COLO668 (cell line): ENCODE results near the gene NTS.

Source experiments
- DNase-seq: peaks from one replicate; lab custom pipeline; 2025; ENCODE audit not compliant: unreplicated experiment; lab: John Stamatoyannopoulos, UW

Gene NTS, protein sequence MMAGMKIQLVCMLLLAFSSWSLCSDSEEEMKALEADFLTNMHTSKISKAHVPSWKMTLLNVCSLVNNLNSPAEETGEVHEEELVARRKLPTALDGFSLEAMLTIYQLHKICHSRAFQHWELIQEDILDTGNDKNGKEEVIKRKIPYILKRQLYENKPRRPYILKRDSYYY

DNA sequence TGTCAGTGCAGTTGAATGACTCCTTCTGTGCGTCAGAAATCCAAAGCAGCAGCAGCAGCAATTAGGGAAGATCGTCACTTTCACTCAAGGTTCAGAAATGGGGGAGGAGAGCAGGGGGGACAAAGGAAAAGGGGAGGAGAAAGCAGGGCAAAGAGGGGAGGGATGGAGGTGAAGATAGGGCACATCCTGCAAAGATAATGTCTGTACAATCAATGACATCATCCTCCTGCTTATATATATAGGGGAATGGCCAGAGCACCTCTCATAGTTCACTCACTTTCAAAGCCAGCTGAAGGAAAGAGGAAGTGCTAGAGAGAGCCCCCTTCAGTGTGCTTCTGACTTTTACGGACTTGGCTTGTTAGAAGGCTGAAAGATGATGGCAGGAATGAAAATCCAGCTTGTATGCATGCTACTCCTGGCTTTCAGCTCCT is at the start of gene NTS:
Gene NTS (plus strand): TSS at position 265 of the 431 bp plus-strand sequence. CDS start 109 bp downstream, at position 374.
- DNase-seq: no peak

DNA sequence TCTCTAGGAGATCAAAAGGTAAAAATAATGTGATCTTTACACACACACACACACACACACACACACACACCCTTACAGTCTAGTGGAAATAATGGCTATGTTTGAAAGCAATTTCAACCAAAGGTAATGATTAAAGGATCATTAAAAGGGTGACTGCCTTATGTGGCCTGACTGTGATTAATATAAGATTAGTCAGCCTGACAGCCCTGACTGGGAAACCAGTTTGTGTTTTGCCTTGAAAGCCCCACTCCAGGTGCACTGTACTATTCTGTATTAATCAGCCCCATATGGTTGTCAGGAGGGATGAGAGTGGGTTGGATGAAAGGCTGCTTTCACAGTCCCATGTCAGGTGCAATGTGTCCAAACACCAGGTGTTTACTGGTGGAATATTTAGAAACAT is 48.3 kb upstream of the NTS start:
- DNase-seq: peak; percentile 49

GRCh38 chr12:85828576-85828975 is 45.5 kb upstream of the NTS start:
- no peak for DNase-seq

DNA sequence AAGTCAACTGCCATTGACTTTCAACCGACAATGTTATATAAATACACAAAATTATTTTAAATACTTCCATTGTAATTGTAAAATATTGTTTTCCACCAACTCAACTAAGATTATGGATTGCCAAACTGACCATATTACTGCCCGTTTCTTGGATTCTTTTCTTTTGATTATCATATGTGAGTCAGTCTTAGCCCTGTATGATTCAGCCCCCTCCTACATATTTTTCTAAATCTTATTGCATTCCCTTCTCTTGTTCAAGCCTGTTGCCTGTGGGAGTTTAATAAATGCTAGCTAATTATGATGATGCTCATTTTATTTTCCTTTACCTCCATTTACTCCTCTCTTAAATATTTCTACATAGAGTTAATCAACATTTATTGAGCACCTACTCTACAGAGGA is 44.7 kb upstream of the NTS start:
- no peak for DNase-seq

DNA sequence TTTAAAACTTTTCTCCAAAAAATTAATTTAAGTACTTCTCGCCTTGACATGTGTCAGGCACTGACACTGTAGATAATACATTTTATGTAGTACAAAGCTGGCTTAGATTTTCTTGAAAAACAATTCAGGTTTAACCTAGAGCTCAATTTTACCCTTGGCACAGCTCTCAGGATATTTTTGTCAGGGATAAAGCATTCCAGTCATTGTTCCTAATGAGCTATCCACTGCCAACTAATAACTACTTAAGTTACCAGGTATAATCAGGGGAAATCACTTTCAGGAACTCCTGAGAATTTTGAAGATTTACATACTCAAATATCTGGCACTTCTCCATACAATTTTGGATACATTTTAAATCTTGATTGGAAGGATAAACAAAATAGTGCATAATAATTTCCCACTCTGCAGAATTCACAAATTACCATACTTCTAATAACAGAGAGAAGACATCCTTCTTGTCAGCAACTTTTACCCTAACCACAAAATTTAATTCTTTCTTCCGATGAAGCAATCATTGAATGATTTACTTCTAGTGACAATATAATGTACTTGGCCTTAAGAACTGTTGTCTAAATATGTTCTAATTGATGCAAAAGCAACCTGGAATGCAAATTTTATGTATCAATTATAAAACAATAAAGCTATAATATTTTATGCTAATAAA is 42.6 kb upstream of the NTS start:
- DNase-seq: no peak

GRCh38 chr12:85833579-85833978 is 40.5 kb upstream of the NTS start:
- no peak for DNase-seq

DNA sequence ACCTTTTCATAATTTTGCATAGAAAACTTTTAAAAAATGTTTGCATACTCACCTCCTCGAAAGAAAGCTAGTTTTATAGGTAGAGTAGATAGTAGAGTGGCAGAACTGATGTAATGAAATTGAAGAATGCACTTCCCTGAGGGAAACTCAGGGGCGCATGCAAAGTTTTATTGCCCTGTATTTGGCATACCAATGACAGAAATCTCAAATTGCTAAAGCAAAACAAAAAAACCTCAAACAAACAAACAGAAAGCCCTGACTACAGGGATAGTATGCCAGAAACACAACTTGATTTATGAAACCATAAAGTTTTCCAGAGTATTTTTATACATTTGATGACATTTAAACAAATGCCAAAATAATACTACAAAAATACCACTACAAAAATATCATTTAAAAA is 39.7 kb upstream of the NTS start:
- DNase-seq: no peak

DNA sequence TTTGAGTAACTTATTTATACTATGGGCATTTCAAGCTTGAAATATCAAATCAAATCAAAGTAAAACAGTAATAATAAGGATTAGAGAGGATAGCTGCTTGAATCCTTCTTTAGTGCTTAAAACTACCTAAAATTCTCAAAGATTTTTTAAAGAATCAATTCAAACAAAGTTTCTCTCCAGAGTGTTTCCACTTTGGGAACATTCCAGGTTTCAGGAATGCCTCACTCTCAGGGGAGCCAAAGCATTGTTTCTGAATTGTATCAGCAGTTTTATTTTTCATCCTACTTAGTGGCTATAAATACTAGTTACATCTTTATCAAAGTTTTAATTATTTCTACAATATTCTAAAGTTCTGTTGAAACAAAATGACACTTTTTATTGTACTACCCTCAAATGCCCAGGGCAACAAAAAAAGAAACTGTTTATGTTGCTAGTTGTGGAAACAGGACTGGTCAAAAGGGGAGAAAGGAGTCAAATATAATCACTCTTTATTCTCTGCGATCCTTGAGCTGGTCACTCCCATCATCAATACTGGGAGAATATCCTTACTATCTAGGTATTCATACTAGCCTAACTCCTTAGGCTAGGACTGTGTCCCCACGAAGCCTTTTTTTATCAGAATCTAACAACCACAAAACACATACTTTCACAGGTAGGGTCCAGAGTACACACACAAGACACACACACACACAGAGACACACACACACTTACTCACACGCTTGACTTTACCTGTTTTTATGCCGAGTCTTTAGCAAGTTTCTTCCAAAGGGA is 38.5 kb upstream of the NTS start:
- DNase-seq: no peak

DNA sequence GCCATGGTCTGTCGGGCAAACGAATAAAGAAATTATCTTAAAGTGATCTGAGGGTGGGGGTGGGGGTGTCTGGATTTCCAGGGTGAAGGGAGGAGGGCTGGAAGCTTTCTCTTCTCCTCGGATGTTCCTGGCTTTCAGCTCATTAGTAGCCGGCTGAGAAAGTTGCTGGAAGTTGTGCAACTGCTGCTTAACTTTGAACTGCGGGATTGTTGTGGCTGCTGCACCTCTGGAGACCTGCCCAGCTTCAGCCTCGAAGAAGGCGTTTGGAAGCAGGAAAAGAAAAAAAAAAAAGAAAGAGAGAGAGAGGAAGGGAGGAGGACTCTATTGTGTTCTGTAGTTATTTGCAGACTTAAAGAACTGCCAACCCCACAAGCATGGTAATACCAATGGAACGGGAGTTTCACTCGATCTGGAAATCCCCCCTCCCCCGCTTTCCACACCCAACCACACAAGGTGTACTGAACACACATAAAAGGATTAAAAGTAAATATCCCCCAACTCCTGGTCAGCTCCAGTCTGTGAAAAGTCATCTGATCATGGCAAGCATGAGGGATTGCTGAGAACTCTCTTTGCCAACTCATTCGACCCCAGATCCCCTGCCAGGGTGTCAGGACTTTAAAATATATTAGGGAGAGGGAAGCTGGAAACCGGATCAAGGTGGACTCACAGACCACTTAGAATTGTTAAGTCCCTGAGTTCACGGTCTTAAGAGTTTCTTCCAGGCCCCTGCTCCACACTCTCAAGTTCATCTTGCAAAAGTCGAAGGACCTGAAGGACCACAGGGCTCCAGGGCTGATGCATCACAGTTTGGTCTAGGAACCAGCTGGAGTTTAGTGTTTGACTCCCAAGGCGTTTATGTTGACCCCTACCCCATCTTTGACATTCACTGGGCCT is 37.7 kb upstream of the NTS start, which contains the start of gene RASSF9:
Gene RASSF9 (minus strand): TSS at position 213 of the 894 bp plus-strand sequence. CDS start 208 bp downstream, at position 5.
- DNase-seq: no peak

DNA sequence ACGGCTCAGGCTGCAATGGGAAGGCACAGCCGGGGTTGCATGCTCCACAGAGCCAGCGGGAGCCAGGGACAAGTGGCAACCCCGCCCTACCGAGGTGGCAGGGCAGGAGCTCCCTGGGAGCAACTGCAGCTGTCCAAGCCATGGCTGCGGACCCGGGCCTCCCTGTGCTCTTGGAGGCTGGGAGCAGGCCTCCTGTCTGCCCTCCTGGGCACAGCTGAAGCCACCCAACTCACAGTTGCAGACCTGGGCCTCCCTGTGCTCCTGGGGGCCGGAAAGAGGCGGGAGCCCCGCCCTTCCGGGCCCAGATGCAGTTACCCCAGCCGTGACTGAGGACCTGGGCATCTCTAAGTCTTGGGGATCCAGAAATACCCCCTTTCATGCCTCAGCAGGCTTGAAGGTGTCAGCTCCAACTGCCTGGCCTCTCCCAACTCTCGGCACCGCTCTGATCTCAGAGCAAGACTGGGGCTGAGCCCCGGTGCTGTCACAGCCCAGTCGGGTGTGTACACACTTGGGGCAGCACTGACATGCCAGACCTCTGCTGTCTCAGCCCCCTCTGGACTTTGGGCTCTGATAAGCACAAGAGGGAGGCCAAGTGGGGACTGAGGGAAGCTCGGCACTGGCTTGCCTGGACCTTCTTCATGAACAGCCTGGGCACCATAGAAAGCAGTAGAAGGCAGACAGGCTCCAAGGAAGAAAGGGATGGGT is 30.3 kb upstream of the NTS start:
- no peak for DNase-seq

DNA sequence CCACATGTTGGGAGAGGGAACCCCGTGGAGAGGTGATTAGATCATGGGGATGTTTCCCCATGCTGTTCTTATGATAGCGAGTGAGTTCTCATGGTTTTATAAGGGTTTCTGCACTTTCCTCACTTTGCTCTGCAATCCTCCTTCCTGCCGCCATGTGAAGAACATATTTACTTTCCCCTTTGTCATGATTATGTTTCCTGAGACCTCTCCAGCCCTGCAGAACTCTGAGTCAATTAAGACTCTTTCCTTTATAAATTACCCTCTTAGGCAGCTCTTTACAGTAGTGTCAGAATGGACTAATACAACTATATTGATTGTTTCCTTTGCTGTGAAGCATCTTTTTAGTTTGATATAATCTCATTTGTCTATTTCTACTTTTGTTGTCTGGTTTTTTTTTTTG is 24.8 kb upstream of the NTS start:
- DNase-seq: no peak

DNA sequence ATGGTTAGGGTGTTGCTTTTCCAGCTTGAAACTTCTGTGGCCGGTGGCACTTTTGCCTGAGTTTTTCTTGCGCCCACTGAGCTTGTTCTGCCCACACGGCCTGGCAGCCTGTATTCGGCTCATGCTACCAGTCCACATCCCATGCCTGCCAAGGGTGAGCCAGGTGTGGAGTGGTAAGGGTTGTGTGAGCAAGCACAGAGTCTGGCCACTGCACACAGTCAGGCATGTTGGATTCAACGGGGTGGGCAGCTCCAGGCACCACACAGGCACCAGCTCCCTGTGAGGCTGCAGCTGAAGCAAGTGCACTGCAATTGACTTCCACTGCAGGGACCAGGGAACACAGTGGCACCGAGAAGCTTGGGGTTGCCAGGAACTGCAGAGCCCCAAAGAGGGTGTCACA is 18.8 kb upstream of the NTS start:
- no peak for DNase-seq

DNA sequence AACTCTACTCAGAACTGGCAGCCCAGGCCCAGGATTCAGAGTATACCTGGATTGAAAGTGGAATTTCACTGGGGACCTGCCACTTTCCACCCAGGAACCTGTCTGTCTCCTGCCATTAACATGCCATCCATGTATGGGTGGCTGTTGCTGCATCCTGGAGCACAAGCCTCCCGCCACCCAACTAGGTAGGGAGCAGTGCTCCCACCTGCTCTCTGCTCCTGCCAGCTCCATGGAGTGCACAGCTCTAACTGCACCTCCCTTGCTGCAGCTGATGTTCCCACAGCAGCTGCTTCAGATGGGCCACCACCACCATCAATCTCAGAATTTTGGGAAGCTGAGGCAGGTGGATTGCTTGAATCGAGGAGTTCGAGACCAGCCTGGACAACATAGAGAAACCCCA is 17.1 kb upstream of the NTS start:
- no peak for DNase-seq

GRCh38 chr12:85865890-85866289 is 8.2 kb upstream of the NTS start:
- DNase-seq: no peak

- peak; percentile 45 for DNase-seq
These were observed 6.9 kb upstream of the NTS start for GRCh38 chr12:85866986-85867776.

- no peak for DNase-seq
These were observed 1.5 kb upstream of the NTS start for GRCh38 chr12:85872497-85873091.

GRCh38 chr12:85877459-85877858 is 3.4 kb downstream of the NTS start:
- no peak for DNase-seq

GRCh38 chr12:85883763-85884162 is 9.7 kb downstream of the NTS start:
- DNase-seq: no peak

DNA sequence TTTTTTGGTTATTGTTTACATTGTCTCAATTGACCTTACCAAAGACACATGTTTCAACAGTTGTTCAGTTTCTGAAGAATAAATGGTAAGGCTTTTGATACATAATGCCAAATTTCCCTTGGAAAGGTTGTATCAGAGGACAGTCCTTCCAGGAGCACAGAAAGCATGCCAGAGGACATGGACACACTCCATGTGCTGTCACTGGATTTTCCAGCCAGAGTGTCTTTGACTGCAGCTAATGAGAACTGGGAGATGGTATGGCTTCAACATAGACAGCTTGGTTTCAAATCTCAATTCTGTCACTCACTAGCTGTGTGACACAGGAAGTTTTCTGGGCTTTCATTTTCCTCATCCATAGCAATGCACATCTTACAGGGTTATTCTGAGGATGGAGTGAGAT is 20.6 kb downstream of the NTS start:
- no peak for DNase-seq
